HG02973 (cell line): ENCODE measurements around the gene THEMIS2.

Experiments used
- ATAC-seq: cut with Tn5 transposase; IDR thresholded peaks from one replicate; pipeline ENCODE4 v1.9.1; 2021; ENCODE audit warnings: moderate library complexity; ENCODE audit not compliant: unreplicated experiment

Gene THEMIS2

GRCh38 chr1:27885114-27885528 lies 12.8 kb downstream of the THEMIS2 start:
- ATAC-seq = no peak

GRCh38 chr1:27885621-27886352 lies 13.4 kb downstream of the THEMIS2 start:
- no peak for ATAC-seq

- ATAC-seq = no peak
These were observed 14.0 kb downstream of the THEMIS2 start for GRCh38 chr1:27886353-27886679.

- ATAC-seq = no peak
These were observed 14.4 kb downstream of the THEMIS2 start for GRCh38 chr1:27886744-27887143.

- no peak for ATAC-seq
These were observed 15.1 kb downstream of the THEMIS2 start for GRCh38 chr1:27887215-27888021.

GRCh38 chr1:27889506-27889905 lies 17.2 kb downstream of the THEMIS2 start:
- ATAC-seq = no peak

GRCh38 chr1:27891196-27891889 lies 19.0 kb downstream of the THEMIS2 start:
- ATAC-seq = peak; percentile 38

GRCh38 chr1:27894521-27894920 lies 22.2 kb downstream of the THEMIS2 start:
- no peak for ATAC-seq

- no peak for ATAC-seq
These were observed 34.4 kb downstream of the THEMIS2 start for GRCh38 chr1:27906759-27907158.

GRCh38 chr1:27912429-27912828 lies 40.1 kb downstream of the THEMIS2 start:
- ATAC-seq = no peak

- ATAC-seq = peak; percentile 3
These were observed 42.8 kb downstream of the THEMIS2 start for GRCh38 chr1:27915082-27915575.

- ATAC-seq = no peak
These were observed 49.9 kb downstream of the THEMIS2 start for GRCh38 chr1:27922272-27922671.

GRCh38 chr1:27928216-27928954 lies 56.0 kb downstream of the THEMIS2 start:
- ATAC-seq = no peak

- ATAC-seq = no peak
These were observed 58.8 kb downstream of the THEMIS2 start for GRCh38 chr1:27931184-27931583.

GRCh38 chr1:27931759-27932158 lies 59.4 kb downstream of the THEMIS2 start:
- no peak for ATAC-seq

GRCh38 chr1:27934818-27935549 lies 62.6 kb downstream of the THEMIS2 start, which contains the start of gene SMPDL3B:
Gene SMPDL3B (plus strand): TSS chr1:27935000. CDS start chr1:27935184, 184 bp downstream.
- ATAC-seq = no peak

GRCh38 chr1:27935721-27936120 lies 63.4 kb downstream of the THEMIS2 start:
- no peak for ATAC-seq
